Measurements from ENCODE around the gene TJP2.
"Not testable (repeated sequence)": the region's sequence is repeated elsewhere in the genome, so short reads cannot be mapped to it uniquely, and the experiment has no call there.

TJP2 gene

DNA sequence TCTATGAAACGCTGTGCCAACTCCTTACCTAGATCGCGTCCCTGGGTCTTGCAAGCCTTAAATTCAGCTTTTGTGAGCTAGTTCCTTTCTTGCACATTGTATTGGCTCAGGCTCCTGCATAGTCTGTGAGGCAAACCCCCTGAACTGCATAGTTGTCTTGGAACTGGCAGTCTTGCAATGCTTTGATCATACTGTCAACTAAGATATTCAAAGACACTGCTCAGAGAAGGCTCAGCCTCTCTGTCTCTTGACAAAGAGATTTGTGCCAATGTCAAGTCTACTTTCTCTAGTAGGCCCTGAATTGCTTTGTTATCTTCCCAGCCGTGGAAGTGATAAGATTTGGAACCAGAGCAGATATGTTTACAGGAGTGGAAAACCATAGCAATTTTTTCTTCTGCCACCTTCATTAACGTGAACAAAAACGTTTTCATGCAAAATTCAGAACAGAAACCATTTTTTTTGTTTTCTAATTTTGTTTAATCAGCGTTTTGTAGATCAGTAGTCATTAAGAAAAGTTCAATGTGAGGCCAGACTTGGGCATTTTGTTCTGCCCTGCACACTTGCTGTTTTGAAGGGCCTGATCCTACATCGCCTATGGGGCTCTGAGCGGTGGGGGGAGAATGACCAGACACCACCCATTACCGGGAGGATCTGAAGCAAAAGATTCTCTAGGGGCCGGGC, 123.4 kb downstream of the TJP2 start:
- no peak for DNase-seq

DNA sequence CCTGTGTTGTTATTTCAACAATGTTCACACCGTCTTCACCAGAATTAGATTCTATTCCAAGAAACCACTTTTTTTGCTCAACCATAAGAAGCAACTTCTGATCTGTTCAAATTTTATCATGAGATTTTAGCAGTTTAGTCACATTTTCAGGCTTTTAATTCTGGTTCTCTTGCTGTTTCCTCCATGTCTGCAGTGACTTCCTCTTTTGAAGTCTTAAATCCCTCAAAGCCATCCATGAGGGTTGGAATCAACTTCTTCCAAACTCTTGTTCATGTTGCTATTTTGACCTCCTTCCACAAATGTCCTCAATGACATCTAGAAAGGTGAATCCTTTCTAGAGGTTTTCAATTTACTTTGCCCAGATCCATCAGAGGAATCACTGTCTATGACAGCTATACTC, 125.2 kb downstream of the TJP2 start:
- DNase-seq: no peak

DNA sequence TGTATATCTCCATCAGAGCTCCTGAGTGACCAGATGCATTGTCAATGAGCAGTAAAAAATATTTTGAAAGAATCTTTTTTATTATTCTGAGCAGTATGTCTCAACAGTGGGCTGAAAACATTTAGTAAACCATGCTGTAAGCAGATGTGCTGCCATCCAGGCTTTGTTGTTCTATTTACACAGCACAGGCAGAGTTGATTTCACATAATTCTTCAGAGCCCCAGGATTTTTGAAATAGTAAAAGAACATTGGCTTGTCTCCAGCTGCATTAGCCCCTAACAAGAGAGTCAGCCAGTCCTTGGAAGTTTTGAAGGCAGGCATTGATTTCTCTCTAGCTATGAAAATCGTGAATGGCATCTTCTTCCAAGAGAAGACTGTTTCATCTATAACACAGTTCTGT, 125.7 kb downstream of the TJP2 start:
- no peak for DNase-seq

DNA sequence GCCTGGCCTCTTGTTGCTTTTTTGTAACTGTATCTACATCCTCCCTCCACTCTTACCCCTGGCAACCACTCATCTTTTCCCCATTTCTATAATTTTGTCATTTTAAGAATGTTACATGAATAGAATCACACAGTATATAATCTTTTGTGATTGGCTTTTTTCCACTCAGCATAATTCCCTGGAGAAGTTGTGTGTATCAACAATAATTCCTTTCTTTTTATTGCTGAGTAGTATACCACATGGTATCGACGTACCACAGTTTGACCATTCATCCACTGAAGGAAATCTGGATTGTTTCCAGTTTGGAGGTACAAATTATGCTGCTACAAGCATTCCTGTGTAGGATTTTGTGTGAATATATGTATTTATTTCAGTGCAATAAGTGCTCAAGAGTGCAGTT, 129.3 kb downstream of the TJP2 start:
- DNase-seq: no peak

DNA sequence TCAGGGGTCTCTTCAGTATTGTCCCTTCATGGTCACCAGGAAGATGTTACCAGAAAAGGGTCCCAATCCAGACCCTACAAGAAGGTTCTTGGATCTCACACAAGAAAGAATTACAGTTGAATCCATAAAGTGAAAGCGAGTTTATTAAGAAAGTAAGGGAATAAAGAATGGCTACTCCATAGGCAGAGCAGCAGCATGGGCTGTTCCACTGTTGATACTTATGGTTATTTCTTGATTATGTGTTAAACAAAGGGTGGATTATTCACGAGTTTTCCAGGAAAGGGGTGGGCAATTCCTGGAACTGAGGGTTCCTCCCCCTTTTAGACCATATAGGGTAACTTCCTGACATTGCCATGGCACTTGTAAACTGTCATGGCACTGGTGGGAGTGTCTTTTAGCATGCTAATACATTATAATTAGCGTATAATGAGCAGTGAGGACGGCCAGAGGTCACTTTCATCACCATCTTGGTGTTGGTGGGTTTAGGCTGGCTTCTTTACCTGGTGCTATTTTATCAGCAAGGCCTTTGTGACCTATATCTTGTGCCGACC, 132.9 kb downstream of the TJP2 start:
- DNase-seq: not testable (repeated sequence)

DNA sequence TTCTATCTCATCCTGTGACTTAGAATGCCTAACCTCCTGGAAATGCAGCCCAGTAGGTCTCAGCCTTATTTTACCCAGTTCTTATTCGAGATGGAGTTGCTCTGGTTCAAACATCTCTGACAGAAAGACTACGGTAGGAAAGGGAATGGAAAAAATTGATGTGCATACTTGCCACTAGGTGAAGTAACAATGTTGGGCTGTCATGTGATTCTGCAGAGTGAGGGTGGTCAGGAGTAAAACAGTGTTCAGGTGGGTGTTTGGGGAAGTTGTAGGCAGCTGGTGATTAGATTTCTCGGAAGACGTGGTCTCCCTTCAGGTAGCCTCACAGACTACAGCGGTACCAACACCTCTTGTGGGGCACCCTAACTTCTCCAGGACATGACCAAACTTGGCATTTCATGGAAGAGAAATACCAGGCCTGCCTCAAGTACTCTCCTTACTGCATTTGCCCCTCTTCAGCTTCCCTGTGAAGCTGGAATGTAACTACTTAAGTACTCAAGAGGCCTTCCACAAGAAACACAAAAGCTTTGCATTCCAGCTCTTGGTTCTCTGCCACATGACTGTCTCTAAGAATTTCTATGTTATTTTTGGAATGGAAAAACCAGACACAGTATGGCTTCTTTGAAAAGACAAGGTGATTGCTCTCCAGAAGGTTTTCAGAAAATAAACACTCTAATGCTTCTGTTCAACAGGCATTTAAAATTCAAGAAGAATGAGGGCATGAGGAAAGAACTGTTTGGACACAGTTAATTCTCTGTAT, 133.5 kb downstream of the TJP2 start:
- DNase-seq: no peak

DNA sequence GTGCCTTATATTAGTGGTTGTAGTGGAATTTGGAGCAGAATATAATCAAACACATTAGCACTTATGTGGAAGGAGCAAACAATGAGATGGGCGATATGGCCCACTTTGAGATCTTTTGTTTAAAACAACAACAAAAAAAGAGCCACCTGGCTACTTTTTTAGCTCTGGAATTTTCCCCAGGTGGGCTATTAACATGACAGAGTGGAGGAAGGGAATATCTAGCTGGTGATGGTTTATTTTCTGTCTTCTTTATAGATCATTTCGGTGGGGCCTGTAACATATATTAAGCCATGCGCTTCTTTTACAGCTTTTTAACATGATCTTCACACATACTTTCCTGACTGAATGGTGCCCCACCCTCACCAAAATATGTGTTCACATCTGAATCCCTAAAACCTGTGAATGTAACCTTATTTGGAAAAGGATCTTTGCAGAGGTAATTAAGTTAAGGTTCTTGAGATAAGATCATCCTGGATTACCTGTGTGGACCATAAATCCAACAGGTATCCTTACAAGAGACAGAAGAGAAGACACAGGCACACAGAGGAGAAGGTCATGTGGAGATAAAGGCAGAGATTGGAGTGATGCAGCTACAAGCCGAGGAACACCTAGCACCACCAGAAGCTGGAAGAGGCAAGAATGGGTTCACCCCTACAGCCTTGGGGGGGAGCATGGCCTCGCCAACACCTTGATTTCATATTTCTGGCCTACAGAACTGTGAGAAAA, 134.3 kb downstream of the TJP2 start:
- DNase-seq: no peak

DNA sequence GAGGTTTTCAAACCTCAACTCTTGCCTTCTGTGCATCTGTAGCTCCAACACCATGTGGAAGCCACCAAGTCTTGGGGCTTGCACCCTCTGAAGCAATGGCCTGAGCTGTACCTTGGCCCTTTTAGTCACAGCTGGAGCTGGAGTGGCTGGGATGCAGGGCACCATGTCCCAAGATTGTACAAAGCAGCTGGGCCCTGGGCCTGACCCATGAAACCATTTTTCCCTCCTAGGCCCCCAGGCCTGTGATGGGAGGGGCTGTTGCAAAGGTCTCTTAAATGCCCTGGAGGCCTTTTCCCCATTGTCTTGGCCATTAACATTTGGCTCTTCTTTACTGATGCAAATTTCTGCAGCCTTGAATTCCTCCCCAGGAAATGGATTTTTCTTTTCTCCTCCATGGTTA, 139.1 kb downstream of the TJP2 start:
- DNase-seq: no peak

DNA sequence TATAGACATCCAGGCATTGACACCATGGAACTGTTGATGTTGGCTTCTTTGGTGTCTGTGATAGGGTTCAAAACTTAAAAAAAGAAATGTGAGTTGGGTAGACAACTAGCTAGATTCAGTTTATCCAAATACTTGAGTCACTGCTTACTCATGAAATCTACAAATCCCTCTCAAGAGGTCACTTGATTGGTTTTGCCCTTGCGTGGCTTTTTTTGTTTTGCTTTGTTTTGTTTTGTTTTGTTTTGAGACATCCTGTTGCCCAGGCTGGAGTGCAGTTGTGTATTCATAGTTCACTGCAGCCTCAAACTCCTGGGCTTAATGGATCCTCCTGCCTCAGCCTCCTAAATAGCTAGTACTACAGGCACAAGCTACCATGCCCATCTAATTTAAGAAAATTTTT, 140.5 kb downstream of the TJP2 start:
- no peak for DNase-seq

DNA sequence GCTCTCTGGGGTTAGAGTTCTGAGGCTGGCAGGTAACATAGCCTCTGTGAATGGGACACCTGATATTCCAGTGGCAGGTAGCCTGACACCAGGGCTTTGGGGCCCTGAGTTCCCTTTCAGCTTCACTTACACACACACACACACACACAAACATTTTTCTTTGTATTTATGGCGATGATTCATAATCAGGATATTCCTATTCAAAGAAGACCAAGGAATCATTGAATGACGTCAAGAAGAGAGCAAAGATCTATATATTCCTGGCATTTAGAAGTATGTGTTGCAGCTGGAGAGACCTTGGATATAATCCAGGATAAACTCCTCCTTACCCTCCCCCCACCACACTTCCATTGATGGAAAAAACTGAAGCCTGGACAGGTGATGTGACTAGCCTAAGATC, 143.0 kb downstream of the TJP2 start:
- no peak for DNase-seq

DNA sequence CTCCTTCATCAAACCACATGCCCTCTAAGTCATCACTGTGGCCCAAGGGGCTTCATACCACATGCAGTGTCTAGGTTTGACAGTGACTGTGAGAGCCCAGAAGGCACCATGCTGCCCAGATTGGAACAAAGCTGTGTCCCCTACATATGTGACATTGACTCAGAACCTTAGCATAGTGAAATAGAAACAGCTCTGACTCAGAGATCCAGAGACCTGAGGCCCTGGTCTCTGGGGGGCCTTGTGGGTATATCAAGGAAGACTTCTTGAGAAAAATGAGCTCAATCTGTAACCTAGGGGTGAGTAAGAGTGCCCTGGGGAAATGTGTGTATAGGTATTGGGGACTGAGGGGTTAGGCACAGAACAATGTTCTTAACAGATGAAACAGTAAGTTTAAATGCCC, 143.8 kb downstream of the TJP2 start:
- no peak for DNase-seq

DNA sequence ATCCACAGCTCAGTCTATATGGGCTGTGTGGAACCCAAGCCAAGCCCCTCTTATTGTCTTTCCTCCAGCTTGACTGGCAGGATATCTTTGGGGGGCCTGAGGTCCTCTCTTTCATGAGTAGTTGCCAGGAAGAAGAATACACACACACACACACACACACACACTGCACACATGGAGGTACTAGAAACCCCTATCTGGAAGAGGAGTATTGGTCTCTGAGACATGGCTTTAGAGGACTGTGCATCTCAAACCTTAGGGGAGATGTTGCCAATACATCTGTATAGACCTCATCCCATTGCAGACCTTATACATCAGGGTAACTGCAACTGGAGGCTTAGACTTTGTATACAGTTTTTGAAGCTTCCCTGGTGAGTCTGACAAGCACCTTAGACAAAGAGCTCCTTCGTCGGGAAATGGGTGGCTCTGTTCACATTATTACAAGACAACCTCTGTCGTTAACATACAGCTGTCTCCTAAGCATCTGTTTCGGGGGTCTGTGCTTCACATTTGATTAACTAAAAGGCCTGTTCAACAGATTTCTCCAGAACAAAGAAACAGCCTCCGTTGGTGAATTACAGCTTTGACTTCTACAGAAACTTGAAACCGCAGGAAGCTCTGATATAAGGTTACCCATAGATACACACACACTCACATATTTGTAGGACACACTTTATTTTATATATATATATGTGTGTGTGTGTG, 145.4 kb downstream of the TJP2 start:
- DNase-seq: no peak

DNA sequence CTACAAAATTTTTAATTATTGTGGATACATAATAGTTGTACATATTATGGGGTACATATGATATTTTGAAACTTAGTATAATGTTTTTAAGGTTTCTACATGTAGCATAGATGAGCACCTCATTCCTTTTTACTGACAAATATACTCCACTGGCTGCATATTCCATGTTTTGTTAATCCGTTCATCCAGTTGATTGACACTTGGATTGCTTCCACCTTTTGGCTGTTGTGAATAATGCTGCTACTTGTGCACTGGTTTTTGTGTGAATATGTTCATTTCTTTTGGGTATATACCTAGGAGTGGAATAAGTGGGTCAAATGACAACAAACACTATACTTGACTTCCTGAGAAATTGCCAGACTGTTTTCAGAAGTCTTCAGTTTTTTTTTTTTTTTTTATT, 148.2 kb downstream of the TJP2 start:
- no peak for DNase-seq

DNA sequence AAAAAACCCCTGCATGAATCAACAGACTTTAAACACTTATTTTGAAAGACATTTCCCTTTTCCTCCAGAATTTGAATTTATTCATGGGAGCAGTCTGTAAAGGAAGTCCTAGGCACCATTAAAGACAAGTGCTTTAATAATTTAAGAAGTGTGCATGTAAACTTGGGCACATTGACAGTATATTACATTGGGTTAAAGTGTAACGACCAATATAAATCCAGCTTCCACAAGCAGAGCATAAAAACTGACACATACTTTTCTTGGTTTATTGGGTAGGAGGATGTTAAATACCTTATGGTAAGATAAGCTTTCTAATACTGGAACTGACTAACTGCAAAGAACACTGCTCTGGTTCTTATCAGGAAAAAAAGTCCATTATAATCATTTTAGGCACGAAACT, 149.8 kb downstream of the TJP2 start:
- no peak for DNase-seq
